Lung (tissue), 12 donors: ENCODE measurements around the gene AKAP6. TPM values are rescaled to one million over a fixed set of nuclear protein-coding genes. Genes with fewer than 3 reads are reported as not detected.

Experiments used
- ATAC-seq: fragments of 200-7000 bp; cut with Tn5 transposase; one replicate; pipeline ENCODE4 v1.9.1; 2020; ENCODE audit warnings: moderate number of reproducible peaks; ENCODE audit not compliant: insufficient read depth, low FRiP score
- DNase-seq, 3 donors: peaks; one replicate each; pipeline ENCODE4 v3.0.0-alpha.2; 2013 to 2017
- H3K27ac ChIP-seq, 2 donors: one replicate each; pipeline ENCODE4 v1.5.1; 2013; ENCODE audit warnings: mild to moderate bottlenecking in 2 of 2, moderate library complexity in 2 of 2, control low read depth in 1 of 2, inconsistent platforms in 1 of 2, low read depth in 1 of 2, low read length in 1 of 2
- H3K27me3 ChIP-seq, 3 donors: one replicate each; pipeline ENCODE4 v1.5.1; 2013; ENCODE audit warnings: low read length in 2 of 3; ENCODE audit not compliant: control insufficient read depth in 3 of 3, insufficient read depth in 3 of 3
- H3K36me3 ChIP-seq, 4 donors: one replicate each; pipeline ENCODE4 v1.5.1; 2013; ENCODE audit warnings: low read length in 4 of 4, mild to moderate bottlenecking in 1 of 4, moderate library complexity in 1 of 4; ENCODE audit not compliant: control insufficient read depth in 4 of 4, insufficient read depth in 4 of 4
- H3K4me1 ChIP-seq, 5 donors: one replicate each; pipeline ENCODE4 v1.5.1; 2013; ENCODE audit warnings: low read length in 5 of 5, mild to moderate bottlenecking in 2 of 5, moderate library complexity in 1 of 5; ENCODE audit not compliant: control insufficient read depth in 5 of 5, insufficient read depth in 5 of 5
- H3K4me3 ChIP-seq: one replicate; pipeline ENCODE4 v1.5.1; 2013; ENCODE audit warnings: mild to moderate bottlenecking, control low read depth, moderate library complexity
- H3K9ac ChIP-seq, 2 donors: one replicate each; pipeline ENCODE4 v1.5.1; 2013; ENCODE audit warnings: low read length in 2 of 2, control low read depth in 1 of 2; ENCODE audit not compliant: insufficient read depth in 1 of 2
- H3K9me3 ChIP-seq, 4 donors: one replicate each; pipeline ENCODE4 v1.5.1; 2013; ENCODE audit warnings: low read length in 3 of 4, mild to moderate bottlenecking in 1 of 4, moderate library complexity in 1 of 4; ENCODE audit not compliant: control insufficient read depth in 4 of 4, insufficient read depth in 3 of 4
- WGBS, 2 donors: extraction: QIAGEN DNeasy Blood & Tissue Kit; methylation state at CpG; one replicate each; pipeline ENCODE4 v1.1.7; 2013; 5-methylcytosine and 5-hydroxymethylcytosine counted together
- polyA plus RNA-seq, 2 donors: library from polyadenylated mRNA; stranded (reverse); fragments of 200-250 nt; gene quantifications; one replicate each; pipeline ENCODE4 v1.2.1, GENCODE V29; 2013
- total RNA-seq, 2 donors: library from RNA; depleted of rRNA in 1 of 2; stranded (reverse); fragments of >200 nt in 1 of 2; gene quantifications; one replicate each; pipeline ENCODE4 v1.2.1, GENCODE V29; 2014 to 2021
- TF ChIP-seq, protein P1 (sequence below): IDR thresholded peaks from 2 replicates; pipeline ENCODE4 v1.5.1; 2012; ENCODE audit warnings: mild to moderate bottlenecking; ENCODE audit errors: control extremely low read depth, extremely low read depth
- donor health status: control.
- donor health status: control.
- donor health status: Bipolar disorder and iron deficiency.
- donor health status: healthy.
- donor health status: DM: yes; HTN: yes; CAD: no.

Gene AKAP6
- total and polyA plus RNA-seq, 4 donors = 1.5 to 27.1 (median 7.7) TPM

DNA sequence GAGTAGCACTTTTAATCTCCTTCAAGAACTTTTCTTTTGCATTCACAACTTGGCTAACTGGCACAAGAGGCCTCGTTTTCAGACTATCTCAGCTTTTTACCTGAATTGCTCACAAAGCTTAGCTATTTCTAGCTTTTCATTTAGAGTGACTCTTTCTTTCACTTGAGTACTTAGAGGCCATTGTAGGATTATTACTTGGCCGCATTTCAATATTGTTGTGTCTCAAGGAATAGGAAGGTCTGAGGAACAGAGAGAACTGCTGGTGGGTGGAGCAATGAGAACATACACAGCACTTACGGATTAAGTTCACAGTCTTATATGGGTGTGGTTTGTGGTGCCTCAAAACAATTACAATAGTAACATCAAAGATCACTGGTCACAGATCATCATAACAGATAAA, 384.8 kb downstream of the AKAP6 start:
- no peak for DNase-seq
- TF ChIP-seq, protein P1, sequence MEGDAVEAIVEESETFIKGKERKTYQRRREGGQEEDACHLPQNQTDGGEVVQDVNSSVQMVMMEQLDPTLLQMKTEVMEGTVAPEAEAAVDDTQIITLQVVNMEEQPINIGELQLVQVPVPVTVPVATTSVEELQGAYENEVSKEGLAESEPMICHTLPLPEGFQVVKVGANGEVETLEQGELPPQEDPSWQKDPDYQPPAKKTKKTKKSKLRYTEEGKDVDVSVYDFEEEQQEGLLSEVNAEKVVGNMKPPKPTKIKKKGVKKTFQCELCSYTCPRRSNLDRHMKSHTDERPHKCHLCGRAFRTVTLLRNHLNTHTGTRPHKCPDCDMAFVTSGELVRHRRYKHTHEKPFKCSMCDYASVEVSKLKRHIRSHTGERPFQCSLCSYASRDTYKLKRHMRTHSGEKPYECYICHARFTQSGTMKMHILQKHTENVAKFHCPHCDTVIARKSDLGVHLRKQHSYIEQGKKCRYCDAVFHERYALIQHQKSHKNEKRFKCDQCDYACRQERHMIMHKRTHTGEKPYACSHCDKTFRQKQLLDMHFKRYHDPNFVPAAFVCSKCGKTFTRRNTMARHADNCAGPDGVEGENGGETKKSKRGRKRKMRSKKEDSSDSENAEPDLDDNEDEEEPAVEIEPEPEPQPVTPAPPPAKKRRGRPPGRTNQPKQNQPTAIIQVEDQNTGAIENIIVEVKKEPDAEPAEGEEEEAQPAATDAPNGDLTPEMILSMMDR = no peak
- 75 to 81% methylated on average over 3 of the region's 3 CpGs for WGBS, 2 donors

DNA sequence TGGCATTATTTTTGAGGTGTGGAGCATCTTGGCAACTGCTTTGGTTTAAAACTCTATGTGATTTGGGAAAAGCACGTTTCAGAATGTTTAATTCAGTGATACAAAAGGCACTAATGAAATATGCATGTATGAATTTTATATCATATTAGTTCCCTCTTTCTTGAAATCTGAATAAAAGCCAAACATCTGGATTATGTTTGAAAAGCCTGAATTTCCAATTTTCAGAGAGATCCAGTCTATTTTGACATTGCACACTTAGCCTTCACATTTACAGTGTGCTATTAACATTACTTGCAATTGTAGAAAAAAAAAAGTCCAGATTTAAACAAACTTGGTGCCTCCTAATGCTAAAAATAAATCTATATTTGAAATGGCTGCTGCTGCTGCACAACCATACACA, 390.5 kb downstream of the AKAP6 start:
- Histone ChIP-seq H3K27me3 (no peaks in the 10 kb centered on the region), H3K9ac (no peak overlapping the region), H3K9me3 (no peaks in the 10 kb centered on the region), H3K27ac (no peak overlapping the region), H3K4me1 (peaks cover 0 to 18% (median 0%) of the 10 kb centered on the region in 5 donors), H3K4me3 (no peak overlapping the region), H3K36me3 (no peaks in the 10 kb centered on the region)
- ATAC-seq = no peak
- DNase-seq = no peak
- 77 to 85% methylated on average over 1 of the region's 1 CpG for WGBS, 2 donors
- TF ChIP-seq, protein P1 = no peak

More for the DNA sequence above, 384.8 kb downstream of the AKAP6 start:
- Histone ChIP-seq H3K27me3 (no peaks in the 10 kb centered on the region), H3K27ac (no peak overlapping the region), H3K36me3 (no peaks in the 10 kb centered on the region), H3K9me3 (no peaks in the 10 kb centered on the region), H3K9ac (no peak overlapping the region), H3K4me3 (no peak overlapping the region), H3K4me1 (peaks cover 0 to 23% (median 10%) of the 10 kb centered on the region in 5 donors)
- ATAC-seq = no peak

DNA sequence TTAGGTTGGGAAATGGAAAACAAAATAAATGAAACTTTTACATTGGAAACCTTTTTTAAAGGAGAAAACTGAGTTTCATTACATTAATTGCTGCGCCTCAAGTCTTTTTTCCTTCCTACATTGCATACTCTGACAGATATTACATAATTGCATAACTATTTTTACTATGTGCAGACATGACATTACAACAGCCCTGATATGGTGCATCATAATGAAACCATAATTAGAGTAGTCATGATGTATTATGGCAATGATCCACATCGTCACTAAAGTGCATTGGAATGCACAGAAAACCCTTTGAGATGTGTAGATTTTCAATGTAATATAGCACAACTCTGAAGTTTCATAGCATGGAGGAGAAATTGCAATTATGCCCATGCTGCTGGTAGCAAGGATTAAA, 391.8 kb downstream of the AKAP6 start:
- H3K4me1 ChIP-seq = peaks cover 0 to 23% (median 0%) of the 10 kb centered on the region in 5 donors
- no peak overlapping the region for H3K27ac ChIP-seq
- H3K9me3 ChIP-seq = no peaks in the 10 kb centered on the region
- no peaks in the 10 kb centered on the region for H3K27me3 ChIP-seq
- ATAC-seq = no peak
- WGBS, 2 donors = 72 to 73% methylated on average over 2 of the region's 2 CpGs
- H3K4me3 ChIP-seq = no peak overlapping the region
- no peak overlapping the region for H3K9ac ChIP-seq
- TF ChIP-seq, protein P1 = no peak
- H3K36me3 ChIP-seq = no peaks in the 10 kb centered on the region
- no peak for DNase-seq

DNA sequence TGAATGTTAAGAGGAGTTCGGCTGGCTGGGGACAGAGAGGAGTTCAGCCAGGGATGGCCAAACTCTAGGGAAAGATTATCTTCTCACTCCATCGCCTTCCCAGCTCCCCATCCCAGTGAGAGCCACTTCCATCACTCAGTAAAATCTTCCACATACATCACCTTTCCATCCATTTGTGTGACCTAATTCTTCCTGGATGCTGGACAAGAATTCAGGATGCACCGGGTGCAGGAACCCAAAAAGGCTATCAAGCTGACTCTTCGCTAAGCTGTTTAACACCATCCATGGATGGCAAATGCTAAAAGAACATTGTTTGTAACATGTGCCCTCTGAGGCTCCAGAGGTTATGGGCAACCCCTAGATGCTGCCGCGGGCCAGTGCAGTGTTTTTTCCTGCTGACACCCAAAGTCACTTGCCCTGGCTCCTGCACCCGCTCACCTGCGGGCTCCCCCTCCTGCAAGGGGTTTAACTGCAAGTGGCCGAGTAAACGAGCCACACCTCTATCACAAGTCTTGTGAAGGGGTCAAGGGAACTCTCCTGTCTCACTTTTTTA, 393.6 kb downstream of the AKAP6 start:
- Histone ChIP-seq H3K9me3 (no peaks in the 10 kb centered on the region), H3K27me3 (no peaks in the 10 kb centered on the region), H3K4me3 (no peak overlapping the region), H3K27ac (peak overlapping the region in 1 of 2 donors; percentile 1), H3K36me3 (no peaks in the 10 kb centered on the region), H3K9ac (no peak overlapping the region), H3K4me1 (peaks cover 0 to 20% (median 0%) of the 10 kb centered on the region in 5 donors)
- no peak for DNase-seq
- 89 to 91% methylated on average over 10 of the region's 10 CpGs for WGBS, 2 donors
- ATAC-seq = no peak
- TF ChIP-seq, protein P1 = no peak
